Hepatocyte (in vitro differentiated cells): ENCODE measurements around the gene TBC1D9. TPM values are rescaled to one million over a fixed set of nuclear protein-coding genes. Genes with fewer than 3 reads are reported as not detected.

Experiments used
- DNase-seq: peaks from one replicate; pipeline ENCODE4 v3.0.0-alpha.2; 2016; ENCODE audit warnings: low spot score
- H2AFZ ChIP-seq: fragments of 200-600 bp; sonication (generic); 2 replicates; pipeline ENCODE4 v1.6.0; 2016; ENCODE audit warnings: antibody characterized with exemption, mild to moderate bottlenecking
- H3K27ac ChIP-seq: fragments of 200-600 bp; sonication (generic); 2 replicates; pipeline ENCODE4 v1.5.1; 2016; ENCODE audit warnings: mild to moderate bottlenecking
- H3K27me3 ChIP-seq: fragments of 200-600 bp; sonication (generic); 2 replicates; pipeline ENCODE4 v1.6.1; 2016
- H3K36me3 ChIP-seq: fragments of 200-600 bp; sonication (generic); replicated peaks from 2 replicates; pipeline ENCODE4 v1.5.1; 2016; ENCODE audit warnings: low read depth; ENCODE audit not compliant: insufficient read depth
- H3K4me1 ChIP-seq: fragments of 200-600 bp; sonication (generic); 2 replicates; pipeline ENCODE4 v1.5.1; 2016; ENCODE audit warnings: mild to moderate bottlenecking, moderate library complexity; ENCODE audit not compliant: insufficient read depth
- H3K4me2 ChIP-seq: fragments of 200-600 bp; sonication (generic); 2 replicates; pipeline ENCODE4 v1.6.0; 2016
- H3K4me3 ChIP-seq: fragments of 200-600 bp; sonication (generic); 2 replicates; pipeline ENCODE4 v1.5.1; 2016; ENCODE audit warnings: mild to moderate bottlenecking
- H3K79me2 ChIP-seq: fragments of 200-600 bp; sonication (generic); 2 replicates; pipeline ENCODE4 v1.6.0; 2017; ENCODE audit warnings: mild to moderate bottlenecking
- H3K9me2 ChIP-seq: fragments of 200-600 bp; sonication (generic); replicated peaks from 2 replicates; pipeline ENCODE4 v1.6.0; 2017; ENCODE audit warnings: mild to moderate bottlenecking; ENCODE audit not compliant: insufficient read depth
- H3K9me3 ChIP-seq: fragments of 200-600 bp; sonication (generic); 2 replicates; pipeline ENCODE4 v1.5.1; 2016; ENCODE audit warnings: low read depth, mild to moderate bottlenecking
- H4K20me1 ChIP-seq: fragments of 200-600 bp; sonication (generic); 2 replicates; pipeline ENCODE4 v1.6.0; 2016; ENCODE audit warnings: mild to moderate bottlenecking; ENCODE audit not compliant: insufficient read depth, poor library complexity, severe bottlenecking
- CTCF ChIP-seq: fragments of 200-600 bp; sonication (generic); IDR thresholded peaks from 2 replicates; pipeline ENCODE4 v1.5.1; 2016; ENCODE audit warnings: antibody characterized with exemption, mild to moderate bottlenecking; ENCODE audit not compliant: poor library complexity
- EZH2 ChIP-seq: fragments of 200-600 bp; sonication (generic); IDR thresholded peaks from 2 replicates; pipeline ENCODE4 v1.6.1; 2016; ENCODE audit warnings: antibody characterized with exemption, mild to moderate bottlenecking, borderline replicate concordance
- EZH2phosphoT487 ChIP-seq: fragments of 200-600 bp; sonication (generic); IDR thresholded peaks from one replicate; pipeline ENCODE4 v1.6.1; 2018; ENCODE audit warnings: antibody characterized with exemption, mild to moderate bottlenecking, low read depth, moderate library complexity; ENCODE audit not compliant: unreplicated experiment, severe bottlenecking
- WGBS: methylation state at CpG from one replicate; pipeline ENCODE4 v1.1.6; 2016; ENCODE audit warnings: low lambda C conversion rate; ENCODE audit errors: missing lambda C conversion rate; 5-methylcytosine and 5-hydroxymethylcytosine counted together
- polyA plus RNA-seq: library from polyadenylated mRNA; unstranded; fragments of >200 nt; fragmentation: Nextera tagmentation; extraction: Ambion mirVana; gene quantifications from 2 replicates; pipeline ENCODE4 v1.2.1, GENCODE V29; 2016
- total RNA-seq: library from RNA; depleted of rRNA; stranded (reverse); fragments of >200 nt; gene quantifications from 2 replicates; pipeline ENCODE4 v1.2.3, GENCODE V29; 2014

TBC1D9 gene
- total and polyA plus RNA-seq, 2 experiments from 2014 or later = 10.5 to 35.6 TPM

- DNase-seq = no peak
- Histone ChIP-seq H3K4me1 (peaks cover 32% of the 10 kb centered on the region), H3K9me3 (no peaks in the 10 kb centered on the region), H3K27ac (peak overlapping the region; percentile 5), H2AFZ (no peak overlapping the region), H3K36me3 (no peaks in the 10 kb centered on the region), H4K20me1 (no peaks in the 10 kb centered on the region), H3K4me2 (no peak overlapping the region), H3K4me3 (no peak overlapping the region), H3K79me2 (peaks cover 78% of the 10 kb centered on the region), H3K9me2 (no peaks in the 10 kb centered on the region), H3K27me3 (no peaks in the 10 kb centered on the region)
- no peak for TF ChIP-seq CTCF
- TF ChIP-seq EZH2 = no peak
- TF ChIP-seq EZH2phosphoT487 = no peak
Observed at GRCh38 chr4:140739971-140740370, 16.2 kb downstream of the TBC1D9 start.

- H4K20me1 ChIP-seq = no peaks in the 10 kb centered on the region
- peaks cover 79% of the 10 kb centered on the region for H3K79me2 ChIP-seq
Observed at GRCh38 chr4:140738139-140738538, 18.0 kb downstream of the TBC1D9 start.

GRCh38 chr4:140736669-140737343 is 19.4 kb downstream of the TBC1D9 start:
- Histone ChIP-seq H3K27me3 (no peaks in the 10 kb centered on the region), H3K9me2 (no peaks in the 10 kb centered on the region), H3K79me2 (peaks cover 89% of the 10 kb centered on the region), H4K20me1 (no peaks in the 10 kb centered on the region), H3K36me3 (no peaks in the 10 kb centered on the region), H3K27ac (no peak overlapping the region), H3K9me3 (no peaks in the 10 kb centered on the region), H3K4me3 (no peak overlapping the region), H3K4me2 (no peak overlapping the region), H2AFZ (no peak overlapping the region), H3K4me1 (peaks cover 18% of the 10 kb centered on the region)
- WGBS = 92% methylated on average over 6 of the region's 6 CpGs
- no peak for TF ChIP-seq EZH2phosphoT487
- no peak for TF ChIP-seq CTCF
- TF ChIP-seq EZH2 = no peak
- DNase-seq = no peak

More at GRCh38 chr4:140738139-140738538, 18.0 kb downstream of the TBC1D9 start:
- TF ChIP-seq CTCF = no peak
- TF ChIP-seq EZH2phosphoT487 = no peak
- no peak for TF ChIP-seq EZH2
- H3K4me2 ChIP-seq = no peak overlapping the region
- peaks cover 25% of the 10 kb centered on the region for H3K4me1 ChIP-seq
- no peaks in the 10 kb centered on the region for H3K36me3 ChIP-seq
- no peak overlapping the region for H2AFZ ChIP-seq
- DNase-seq = no peak
- H3K27ac ChIP-seq = no peak overlapping the region
- H3K4me3 ChIP-seq = no peak overlapping the region
- no peaks in the 10 kb centered on the region for H3K9me2 ChIP-seq
- 75% methylated on average over 1 of the region's 1 CpG for WGBS
- H3K9me3 ChIP-seq = no peaks in the 10 kb centered on the region
- H3K27me3 ChIP-seq = no peaks in the 10 kb centered on the region
